Measurements from ENCODE around the gene THOC1.

The THOC1 gene

DNA sequence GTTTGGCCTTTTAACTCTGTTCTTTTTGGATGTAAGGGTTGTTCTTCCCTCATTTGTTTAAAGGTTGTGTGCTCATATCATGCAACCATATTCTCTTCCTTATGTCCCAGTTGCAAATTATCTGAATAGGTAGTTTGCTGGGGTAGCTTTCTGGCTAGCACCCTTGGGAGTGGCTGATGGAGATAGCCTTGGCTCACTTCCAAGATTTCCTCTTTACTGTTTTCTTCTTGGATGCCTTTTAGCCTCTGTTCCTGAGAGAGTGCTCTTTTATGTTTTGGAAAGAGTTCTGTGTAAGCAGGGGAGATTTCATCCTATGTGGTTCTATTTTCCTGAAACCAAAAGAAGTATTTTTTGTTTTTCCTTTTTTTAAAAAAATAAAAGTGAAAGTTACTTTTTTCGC, 84.1 kb downstream of the THOC1 start:
- Histone ChIP-seq H2AFZ (ENCODE audit: low read depth, low read length) (no peak overlapping the region), H3K36me3 (replicated peaks; ENCODE audit: low read depth, low read length) (peaks cover 33% of the 10 kb centered on the region), H3K27me3 (ENCODE audit: low read depth, low read length) (no peaks in the 10 kb centered on the region), H3K9ac (ENCODE audit: low read length) (no peak overlapping the region), H3K4me1 (ENCODE audit: low read length) (no peaks in the 10 kb centered on the region), H3K4me2 (ENCODE audit: low read length) (no peak overlapping the region), H3K4me3 (ENCODE audit: low read length) (no peak overlapping the region), H3K9me3 (ENCODE audit: insufficient read depth, low read length) (no peaks in the 10 kb centered on the region), H4K20me1 (ENCODE audit: insufficient read depth, low read length) (no peaks in the 10 kb centered on the region), H3K27ac (ENCODE audit: low read length) (no peak overlapping the region), H3K79me2 (ENCODE audit: low read length) (peaks cover 55% of the 10 kb centered on the region)
- TF ChIP-seq, protein P1, sequence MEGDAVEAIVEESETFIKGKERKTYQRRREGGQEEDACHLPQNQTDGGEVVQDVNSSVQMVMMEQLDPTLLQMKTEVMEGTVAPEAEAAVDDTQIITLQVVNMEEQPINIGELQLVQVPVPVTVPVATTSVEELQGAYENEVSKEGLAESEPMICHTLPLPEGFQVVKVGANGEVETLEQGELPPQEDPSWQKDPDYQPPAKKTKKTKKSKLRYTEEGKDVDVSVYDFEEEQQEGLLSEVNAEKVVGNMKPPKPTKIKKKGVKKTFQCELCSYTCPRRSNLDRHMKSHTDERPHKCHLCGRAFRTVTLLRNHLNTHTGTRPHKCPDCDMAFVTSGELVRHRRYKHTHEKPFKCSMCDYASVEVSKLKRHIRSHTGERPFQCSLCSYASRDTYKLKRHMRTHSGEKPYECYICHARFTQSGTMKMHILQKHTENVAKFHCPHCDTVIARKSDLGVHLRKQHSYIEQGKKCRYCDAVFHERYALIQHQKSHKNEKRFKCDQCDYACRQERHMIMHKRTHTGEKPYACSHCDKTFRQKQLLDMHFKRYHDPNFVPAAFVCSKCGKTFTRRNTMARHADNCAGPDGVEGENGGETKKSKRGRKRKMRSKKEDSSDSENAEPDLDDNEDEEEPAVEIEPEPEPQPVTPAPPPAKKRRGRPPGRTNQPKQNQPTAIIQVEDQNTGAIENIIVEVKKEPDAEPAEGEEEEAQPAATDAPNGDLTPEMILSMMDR (IDR thresholded peaks at IDR 0.05; ENCODE audit: low read depth, low read length), result no peak

DNA sequence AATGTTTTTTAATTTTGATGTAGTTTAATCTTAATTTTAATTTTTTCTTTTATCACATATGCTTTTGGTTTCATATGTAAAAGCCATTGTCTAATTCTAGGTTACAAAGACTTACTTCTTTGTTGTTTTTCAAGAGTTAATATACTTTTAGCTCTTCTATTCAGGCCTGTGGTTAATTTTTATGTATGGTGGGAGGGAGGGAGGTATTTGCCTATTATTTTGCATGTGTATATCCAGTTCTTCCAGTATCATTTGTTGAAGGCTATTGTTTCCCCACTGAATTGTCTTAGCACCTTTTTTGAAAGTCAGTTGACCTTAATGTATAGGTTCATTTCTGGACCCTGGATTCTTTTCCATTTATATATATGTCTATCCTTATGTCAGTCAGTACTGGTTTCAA, 86.1 kb downstream of the THOC1 start:
- no peaks in the 10 kb centered on the region for H3K27me3 ChIP-seq (ENCODE audit: low read depth, low read length)
- H3K4me2 ChIP-seq (ENCODE audit: low read length), result no peak overlapping the region
- no peaks in the 10 kb centered on the region for H4K20me1 ChIP-seq (ENCODE audit: insufficient read depth, low read length)
- H3K36me3 ChIP-seq (replicated peaks; ENCODE audit: low read depth, low read length), result peaks cover 34% of the 10 kb centered on the region
- no peak overlapping the region for H3K4me3 ChIP-seq (ENCODE audit: low read length)
- no peak overlapping the region for H3K27ac ChIP-seq (ENCODE audit: low read length)
- H2AFZ ChIP-seq (ENCODE audit: low read depth, low read length), result no peak overlapping the region
- no peaks in the 10 kb centered on the region for H3K9me3 ChIP-seq (ENCODE audit: insufficient read depth, low read length)
- H3K4me1 ChIP-seq (ENCODE audit: low read length), result no peaks in the 10 kb centered on the region
- peaks cover 58% of the 10 kb centered on the region for H3K79me2 ChIP-seq (ENCODE audit: low read length)
- TF ChIP-seq, protein P1 (IDR thresholded peaks at IDR 0.05; ENCODE audit: low read depth, low read length), result no peak
- TF ChIP-seq EZH2phosphoT487 (IDR thresholded peaks at IDR 0.05; ENCODE audit: low read depth), result no peak
- no peak overlapping the region for H3K9ac ChIP-seq (ENCODE audit: low read length)

DNA sequence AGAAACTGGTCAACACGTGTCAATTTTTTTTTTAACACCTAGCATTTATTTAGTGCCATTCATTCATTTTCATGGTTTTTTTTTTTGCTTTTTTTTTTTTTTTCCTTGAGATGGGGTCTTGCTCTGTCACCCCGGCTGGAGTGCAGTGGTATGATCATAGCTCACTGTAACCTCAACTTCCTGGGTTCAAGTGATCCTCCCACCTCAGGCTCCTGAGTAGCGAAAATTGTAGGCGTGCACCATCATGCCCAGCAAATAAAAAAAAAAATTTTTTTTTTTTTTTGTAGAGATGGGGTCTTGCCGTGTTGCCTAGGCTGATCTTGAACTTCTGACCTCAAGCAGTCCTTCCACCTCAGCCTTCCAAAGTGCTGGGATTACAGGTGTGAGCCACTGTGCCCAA, 88.3 kb downstream of the THOC1 start:
- Histone ChIP-seq H3K27me3 (ENCODE audit: low read depth, low read length) (no peaks in the 10 kb centered on the region), H4K20me1 (ENCODE audit: insufficient read depth, low read length) (no peaks in the 10 kb centered on the region), H2AFZ (ENCODE audit: low read depth, low read length) (no peak overlapping the region), H3K79me2 (ENCODE audit: low read length) (peaks cover 69% of the 10 kb centered on the region), H3K9me3 (ENCODE audit: insufficient read depth, low read length) (no peaks in the 10 kb centered on the region), H3K4me2 (ENCODE audit: low read length) (no peak overlapping the region), H3K4me3 (ENCODE audit: low read length) (no peak overlapping the region), H3K36me3 (replicated peaks; ENCODE audit: low read depth, low read length) (peaks cover 31% of the 10 kb centered on the region), H3K4me1 (ENCODE audit: low read length) (no peaks in the 10 kb centered on the region), H3K9ac (ENCODE audit: low read length) (no peak overlapping the region), H3K27ac (ENCODE audit: low read length) (no peak overlapping the region)
- no peak for TF ChIP-seq EZH2phosphoT487 (IDR thresholded peaks at IDR 0.05; ENCODE audit: low read depth)
- TF ChIP-seq, protein P1 (IDR thresholded peaks at IDR 0.05; ENCODE audit: low read depth, low read length), result no peak

DNA sequence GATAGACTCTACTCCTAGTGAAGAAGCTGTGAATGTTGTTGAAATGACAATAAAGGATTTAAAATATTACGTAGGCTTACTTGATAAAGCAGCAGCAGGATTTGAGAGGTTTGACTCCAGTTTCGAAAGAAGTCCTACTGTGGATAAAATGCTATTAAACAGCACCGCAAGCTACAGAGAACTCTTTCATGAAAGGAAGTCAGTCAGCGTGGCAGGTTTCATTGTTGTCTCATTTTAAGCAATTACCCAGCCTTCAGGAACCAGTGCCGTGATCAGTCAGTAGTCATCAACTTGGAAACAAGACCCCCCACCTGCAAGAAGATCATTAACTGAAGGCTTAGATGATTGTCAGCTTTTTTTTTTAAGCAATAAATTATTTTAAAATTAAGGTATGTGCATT, 95.5 kb downstream of the THOC1 start:
- no peak overlapping the region for H3K4me3 ChIP-seq (ENCODE audit: low read length)
- H3K9me3 ChIP-seq (ENCODE audit: insufficient read depth, low read length), result no peaks in the 10 kb centered on the region
- no peak overlapping the region for H3K9ac ChIP-seq (ENCODE audit: low read length)
- no peak overlapping the region for H3K27ac ChIP-seq (ENCODE audit: low read length)
- H3K36me3 ChIP-seq (replicated peaks; ENCODE audit: low read depth, low read length), result peaks cover 25% of the 10 kb centered on the region
- no peak overlapping the region for H3K4me2 ChIP-seq (ENCODE audit: low read length)
- no peak overlapping the region for H2AFZ ChIP-seq (ENCODE audit: low read depth, low read length)
- peaks cover 33% of the 10 kb centered on the region for H3K79me2 ChIP-seq (ENCODE audit: low read length)
- no peaks in the 10 kb centered on the region for H3K27me3 ChIP-seq (ENCODE audit: low read depth, low read length)
- H3K4me1 ChIP-seq (ENCODE audit: low read length), result no peaks in the 10 kb centered on the region
- no peaks in the 10 kb centered on the region for H4K20me1 ChIP-seq (ENCODE audit: insufficient read depth, low read length)
- TF ChIP-seq EZH2phosphoT487 (IDR thresholded peaks at IDR 0.05; ENCODE audit: low read depth), result no peak
- TF ChIP-seq, protein P1 (IDR thresholded peaks at IDR 0.05; ENCODE audit: low read depth, low read length), result no peak
